ENCODE results near the gene AFF3. TPM values are rescaled to one million over a fixed set of nuclear protein-coding genes. Genes with fewer than 3 reads are reported as not detected.

AFF3 gene
- total and polyA plus RNA-seq, 10 of the 15 experiments (the other 5 are each of a cell fraction or from before 2014, with no cell fraction given), result 0.26 to 5.5 (median 3.0) TPM

- no peak for FAIRE-seq
- BruUV-seq (replicated peaks), result no TSS peak
Measured at GRCh38 chr2:100135415-100135814, 7.0 kb downstream of the AFF3 start.

More at GRCh38 chr2:100135415-100135814, 7.0 kb downstream of the AFF3 start:
- RAD21 ChIA-PET (ENCODE audit: unreplicated experiment), result no interaction called here
- intact Hi-C loops (cut with micrococcal nuclease; ENCODE audit: unreplicated experiment) (no loop called here), in situ Hi-C loops (cut with MboI) (no loop called here)
- no peak overlapping the region for H2AFZ ChIP-seq (ENCODE audit: control insufficient read depth, low read depth, low read length)
- peak overlapping the region; percentile 12; the same call in 1 of the 2 replicates for H3K4me2 ChIP-seq (ENCODE audit: control insufficient read depth, insufficient read depth)
- SMC1A ChIA-PET (ENCODE audit: uncharacterized antibody, unreplicated experiment), result no interaction called here
- CTCF ChIA-PET, result no interaction called here
- H4K20me1 ChIP-seq (ENCODE audit: control insufficient read depth, insufficient read depth), result peaks cover 6% of the 10 kb centered on the region; the same call in 1 of the 2 replicates
- TF ChIP-seq YY1 (IDR thresholded peaks at IDR 0.05; ENCODE audit: low read depth, low read length) (0 out of 2 replicates have a peak, but pooled peaks have one; percentile 7), RUNX3 (IDR thresholded peaks at IDR 0.05; ENCODE audit: low read length) (peak; percentile 55; the same call in 1 of the 2 replicates), CEBPZ (IDR thresholded peaks at IDR 0.05; ENCODE audit: low read depth, low read length) (no peak), FOXM1 (IDR thresholded peaks at IDR 0.05; ENCODE audit: low read depth, low read length) (0 out of 2 replicates have a peak, but pooled peaks have one; percentile 10)
- H3K27ac ChIP-seq (ENCODE audit: control insufficient read depth, insufficient read depth), result no peak overlapping the region
- 15% methylated on average over 5 of the region's 5 CpGs for WGBS (ENCODE audit: insufficient coverage, insufficient replicate concordance, low lambda C conversion rate, missing lambda C conversion rate)
- no peaks in the 10 kb centered on the region; the same call in none of the 2 replicates for H3K79me2 ChIP-seq (ENCODE audit: control insufficient read depth, insufficient read depth, low read length)
- H3K9me3 ChIP-seq (replicated peaks; ENCODE audit: control insufficient read depth, insufficient read depth, low read length), result peaks cover 3% of the 10 kb centered on the region; the same call in 2 of the 3 replicates
- no peaks in the 10 kb centered on the region for H3K36me3 ChIP-seq (ENCODE audit: control insufficient read depth in 2 of 2, insufficient read depth in 2 of 2, low read length in 1 of 2)
- no peak overlapping the region for H3K4me3 ChIP-seq
- ATAC-seq (no peak), DNase-seq (ENCODE audit: low read depth, low spot score) (no peak)
- no peak overlapping the region for H3K9ac ChIP-seq (ENCODE audit: control insufficient read depth, insufficient read depth, low read length)
- H3K4me1 ChIP-seq (ENCODE audit: control insufficient read depth, insufficient read depth, low read length), result peaks cover 25% of the 10 kb centered on the region
- POLR2A ChIA-PET, result no interaction called here
- H3K27me3 ChIP-seq (replicated peaks in 1 of 2; ENCODE audit: control insufficient read depth in 2 of 2, insufficient read depth in 2 of 2, low read length in 1 of 2), result peaks cover 0 to 3% of the 10 kb centered on the region in 2 experiments; a peak in 1 of 4 replicates

Measured in GM12878 (cell line).